Left colon (tissue), 2 donors: ENCODE results near the gene NGLY1. TPM values are rescaled to one million over a fixed set of nuclear protein-coding genes. Genes with fewer than 3 reads are reported as not detected.

Experiments used
- ATAC-seq: fragments of 200-7000 bp; cut with Tn5 transposase; one replicate; pipeline ENCODE4 v1.9.1; 2020; ENCODE audit warnings: mild to moderate bottlenecking, moderate library complexity
- DNase-seq, 2 donors: peaks; one replicate each; pipeline ENCODE4 v3.0.0-alpha.2; 2020
- intact Hi-C, 2 donors: fragments of 100-400 bp; cut with DNase I in 1 of 2; cut with micrococcal nuclease in 1 of 2; formaldehyde crosslinking; loops; one replicate each; pipeline versions ENCODE4 v1.11.2 to v1.14.0; 2022; cut with DNase I, micrococcal nuclease
- total RNA-seq, 2 donors: library from RNA; stranded (reverse); fragmentation: NEBNext Ultra II Directional; extraction: Animal tissue kit (Norgen Biotek cat#: 25700); gene quantifications; one replicate each; pipeline ENCODE4 v1.2.1, GENCODE V29; 2021
- donor health status: DM: no; HTN: no; CAD: no.
- donor health status: DM: yes; HTN: yes; CAD: no.

NGLY1 gene
- total RNA-seq, 2 donors from 2014 or later, result 42.2 to 45.0 TPM

DNA sequence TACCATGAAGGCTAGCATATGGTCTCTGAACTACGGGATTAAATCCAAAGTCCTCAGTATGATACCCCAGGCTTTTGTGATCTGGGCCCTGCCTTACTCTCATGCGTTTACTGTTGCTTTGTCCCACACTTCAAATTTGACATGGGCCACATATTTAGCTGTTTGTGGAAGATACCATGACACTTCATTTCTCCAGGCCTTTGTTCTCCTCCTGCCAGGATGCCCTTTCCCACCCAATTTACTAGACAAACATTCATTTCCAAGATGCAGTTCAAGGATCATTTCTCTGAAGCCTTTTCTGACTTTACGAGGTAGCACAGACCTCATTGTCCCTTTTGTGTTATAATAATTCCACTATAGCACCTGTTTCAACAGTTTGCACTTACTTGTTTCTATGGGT lies 4.4 kb upstream of the NGLY1 start:
- intact Hi-C loops, result no loop called here
- DNase-seq, result no peak
- peak; percentile 24 for ATAC-seq

GRCh38 chr3:25785826-25786225 lies 2.6 kb upstream of the NGLY1 start:
- ATAC-seq (no peak), DNase-seq (no peak)
- intact Hi-C loops, result no loop called here

GRCh38 chr3:25784971-25785370 lies 1.7 kb upstream of the NGLY1 start:
- no peak for DNase-seq
- intact Hi-C loops, result loop anchor here in 1 of 2 donors (5.0 kb wide), 1 partner anchor 123 kb away; the partner anchor contains the start of gene TOP2B
- ATAC-seq, result no peak

- ATAC-seq (peak; percentile 24), DNase-seq (peak in 1 of 2 donors; percentile 67)
- intact Hi-C loops, result loop anchor here in 1 of 2 donors (5.0 kb wide), 1 partner anchor 122 kb away; the partner anchor contains the start of gene TOP2B
Measured at GRCh38 chr3:25783661-25784512, 644 bp upstream of the NGLY1 start.

DNA sequence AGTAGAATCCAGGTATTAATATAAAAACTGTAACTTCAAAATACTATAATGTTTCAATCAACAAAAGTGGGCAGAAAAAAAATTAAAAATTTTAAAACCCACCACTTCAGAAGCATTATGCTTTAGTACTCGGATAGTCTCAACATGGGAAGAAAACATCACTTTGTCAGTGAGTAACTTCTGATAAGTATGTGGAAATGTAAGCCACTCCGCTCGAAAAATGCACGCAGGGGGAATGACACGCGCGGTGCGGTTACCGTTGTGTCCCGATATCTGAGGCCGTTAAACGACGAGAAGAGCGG lies 656 bp downstream of the NGLY1 start:
- ATAC-seq (no peak), DNase-seq (no peak)
- intact Hi-C loops, result loop anchor here in 1 of 2 donors (5.0 kb wide), 1 partner anchor 120 kb away; the partner anchor contains the start of gene TOP2B

- ATAC-seq (no peak), DNase-seq (no peak)
- intact Hi-C loops, result loop anchor here in 1 of 2 donors (5.0 kb wide), 1 partner anchor 120 kb away; the partner anchor contains the start of gene TOP2B
Measured at GRCh38 chr3:25781758-25782594, 1.3 kb downstream of the NGLY1 start.

DNA sequence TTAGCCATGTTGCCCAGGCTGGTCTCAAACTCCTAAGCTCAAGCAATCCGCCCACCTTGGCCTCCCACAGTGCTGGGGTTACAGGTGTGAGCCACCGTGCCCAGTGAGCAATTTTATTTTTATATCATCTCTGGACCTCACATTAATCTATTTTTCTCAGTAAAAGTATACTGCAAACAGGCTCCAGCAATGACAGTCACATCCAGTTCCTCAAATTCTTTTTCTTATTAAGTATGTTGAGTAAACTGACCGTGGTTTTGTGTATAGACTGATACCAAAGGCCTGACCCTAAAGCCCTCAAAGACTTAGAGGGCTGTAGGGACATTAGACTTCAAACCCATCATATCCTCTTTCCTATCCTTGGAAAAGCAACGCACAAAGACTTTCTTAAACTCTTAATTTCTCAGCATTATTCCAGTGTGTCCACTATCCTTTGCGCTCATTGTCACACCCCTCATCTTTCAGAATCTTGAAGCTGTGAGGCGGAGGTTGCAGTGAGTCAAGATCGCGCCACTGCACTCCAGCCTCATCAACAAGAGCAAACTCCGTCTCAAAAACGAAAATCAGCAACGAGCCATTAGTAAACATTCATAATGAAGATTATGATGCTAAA lies 2.0 kb downstream of the NGLY1 start:
- DNase-seq (no peak), ATAC-seq (no peak)
- intact Hi-C loops, result loop anchor here in 1 of 2 donors (5.0 kb wide), 1 partner anchor 119 kb away; the partner anchor contains the start of gene TOP2B

DNA sequence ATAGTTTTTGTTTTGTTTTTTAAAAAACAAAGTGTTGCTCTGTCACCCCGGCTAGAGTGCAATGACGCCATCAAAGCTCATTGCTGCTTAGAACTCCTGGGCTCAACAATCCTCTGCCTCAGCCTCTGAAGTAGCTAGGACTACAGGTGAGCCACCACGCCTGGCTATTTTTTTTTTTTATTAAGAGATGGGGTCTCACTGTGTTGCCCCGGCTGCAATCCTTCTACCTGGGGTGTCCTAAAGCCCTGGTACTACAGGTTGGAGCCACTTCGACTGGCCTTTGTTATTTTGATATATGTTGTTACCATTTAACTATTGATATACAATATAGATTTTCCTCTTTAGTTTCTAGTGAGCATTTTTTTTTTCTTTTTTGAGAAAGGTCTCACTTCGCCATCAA lies 2.6 kb downstream of the NGLY1 start:
- intact Hi-C loops, result loop anchor here in 1 of 2 donors (5.0 kb wide), 1 partner anchor 118 kb away; the partner anchor contains the start of gene TOP2B
- no peak for ATAC-seq
- no peak for DNase-seq

GRCh38 chr3:25775936-25776335 lies 7.3 kb downstream of the NGLY1 start:
- ATAC-seq (no peak), DNase-seq (no peak)
- intact Hi-C loops, result no loop called here

- intact Hi-C loops, result no loop called here
- DNase-seq (no peak), ATAC-seq (no peak)
Measured at GRCh38 chr3:25768851-25769250, 14.4 kb downstream of the NGLY1 start.

- ATAC-seq (no peak), DNase-seq (no peak)
- intact Hi-C loops, result no loop called here
Measured at GRCh38 chr3:25751725-25752124, 31.5 kb downstream of the NGLY1 start.

- no peak for ATAC-seq
- DNase-seq, result no peak
- intact Hi-C loops, result no loop called here
Measured at GRCh38 chr3:25751048-25751447, 32.2 kb downstream of the NGLY1 start.

- intact Hi-C loops, result no loop called here
- no peak for DNase-seq
- no peak for ATAC-seq
Measured at GRCh38 chr3:25749031-25749581, 34.1 kb downstream of the NGLY1 start.

DNA sequence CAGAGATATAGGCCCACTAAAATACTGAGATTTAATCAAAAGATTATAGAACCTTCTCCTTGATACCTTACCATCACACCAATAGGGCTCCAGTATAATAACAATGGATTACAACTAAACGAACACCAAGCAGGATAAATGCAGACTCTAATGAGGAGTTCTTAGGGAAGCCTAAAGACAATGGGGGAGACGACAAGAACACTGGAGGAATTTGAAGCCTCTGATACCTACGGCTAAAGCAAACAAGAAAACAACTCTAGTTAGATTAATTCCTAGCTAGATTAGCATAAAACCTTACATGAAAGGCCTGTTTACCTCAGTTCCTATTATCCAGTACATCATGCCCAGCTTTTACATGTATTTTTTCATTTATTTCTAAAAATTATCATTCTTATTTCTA lies 35.1 kb downstream of the NGLY1 start:
- no peak for ATAC-seq
- no peak for DNase-seq
- intact Hi-C loops, result no loop called here

DNA sequence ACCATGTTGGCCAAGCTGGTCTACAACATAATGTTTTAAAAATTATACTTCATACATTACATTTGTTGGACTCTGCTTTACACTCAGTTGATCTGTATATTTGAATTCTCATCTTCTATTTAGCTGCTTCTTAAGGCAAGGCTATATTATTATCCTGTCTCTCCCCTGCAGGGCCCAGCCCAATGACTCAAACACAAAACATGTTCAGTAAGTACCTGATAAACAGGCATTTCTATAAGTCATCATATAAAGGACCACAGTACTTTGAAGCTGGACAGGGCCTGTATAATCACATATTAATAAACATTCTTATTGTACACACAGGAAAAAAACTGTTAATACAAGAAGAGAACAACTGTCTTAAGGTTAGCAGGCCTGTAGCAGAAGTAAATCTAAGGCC lies 36.2 kb downstream of the NGLY1 start:
- no peak for ATAC-seq
- intact Hi-C loops, result no loop called here
- no peak for DNase-seq

DNA sequence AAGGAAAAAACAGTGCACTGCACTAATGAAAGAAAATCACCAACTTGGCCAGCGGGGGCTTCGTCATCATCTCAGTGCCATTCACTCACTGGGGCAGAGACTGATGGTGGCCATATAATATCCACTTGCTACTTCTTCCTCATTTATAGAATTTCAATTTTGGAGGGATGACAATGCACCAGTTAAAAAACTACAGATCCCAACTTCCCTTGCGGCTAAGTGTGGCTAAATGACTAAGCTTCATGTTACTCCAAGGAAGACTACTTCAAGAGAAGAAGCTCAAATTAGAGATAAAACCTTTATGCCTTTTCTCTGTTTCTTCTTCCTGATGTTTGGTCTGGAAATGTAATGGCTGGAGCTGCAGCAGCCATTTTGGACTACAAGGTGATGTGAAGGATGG lies 38.8 kb downstream of the NGLY1 start:
- ATAC-seq (no peak), DNase-seq (no peak)
- intact Hi-C loops, result no loop called here

DNA sequence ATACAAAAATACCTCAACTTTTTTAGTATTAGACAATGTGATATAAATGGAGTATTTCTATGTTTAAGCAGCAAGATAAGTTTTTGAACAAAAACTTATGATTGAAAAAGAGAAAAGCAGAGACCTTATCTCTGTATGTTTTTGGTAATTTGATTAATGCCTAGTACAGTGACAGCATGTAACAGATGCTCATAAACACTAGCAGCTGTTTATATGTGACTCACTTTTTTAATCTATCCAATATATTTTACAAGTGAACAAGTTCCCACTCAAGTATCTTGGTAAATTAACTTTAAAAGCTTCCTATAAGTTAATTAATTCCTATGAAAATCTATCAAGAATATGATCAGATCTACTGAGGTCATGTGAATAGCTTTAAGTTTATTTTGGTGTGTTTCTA lies 55.1 kb downstream of the NGLY1 start:
- intact Hi-C loops, result no loop called here
- ATAC-seq (no peak), DNase-seq (no peak)

- no peak for DNase-seq
- intact Hi-C loops, result no loop called here
Measured at GRCh38 chr3:25727316-25727715, 55.9 kb downstream of the NGLY1 start.

DNA sequence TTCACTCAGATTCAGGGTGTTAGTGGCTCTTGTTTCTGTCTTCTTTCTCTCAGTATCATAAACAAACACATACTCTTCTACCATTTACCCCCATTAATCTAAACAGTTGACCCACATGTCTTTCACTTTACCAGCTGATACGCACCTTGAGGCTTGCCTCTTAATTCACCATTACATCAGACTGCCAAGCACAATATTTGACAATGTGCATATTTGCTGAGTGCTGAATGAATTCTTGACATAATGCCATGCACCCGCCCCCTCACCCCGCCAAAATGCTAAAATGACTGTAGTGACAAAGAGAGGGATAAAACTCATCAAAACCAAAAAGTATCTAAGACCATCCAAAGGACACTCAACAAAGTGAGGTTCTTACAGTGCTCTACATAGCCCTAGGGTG lies 57.4 kb downstream of the NGLY1 start:
- intact Hi-C loops, result no loop called here

More at GRCh38 chr3:25727316-25727715, 55.9 kb downstream of the NGLY1 start:
- no peak for ATAC-seq

More for the DNA sequence above, 57.4 kb downstream of the NGLY1 start:
- DNase-seq (no peak), ATAC-seq (no peak)
